Measurements from ENCODE around the gene ZFPM1. TPM values are rescaled to one million over a fixed set of nuclear protein-coding genes. Genes with fewer than 3 reads are reported as not detected.

ZFPM1 gene
- polyA plus RNA-seq, 2 donors = 0.98 to 2.6 TPM

- H3K9me3 ChIP-seq (ENCODE audit: control insufficient read depth in 2 of 2, insufficient read depth in 1 of 2, low read depth in 1 of 2, low read length in 1 of 2) = no peaks in the 10 kb centered on the region
These were observed 74.3 kb downstream of the ZFPM1 start for GRCh38 chr16:88527186-88527936.

GRCh38 chr16:88527937-88528743, 75.1 kb downstream of the ZFPM1 start:
- H3K36me3 ChIP-seq (ENCODE audit: control insufficient read depth in 2 of 2, insufficient read depth in 2 of 2, low read length in 1 of 2) = peaks cover 0 to 6% of the 10 kb centered on the region in 2 donors
- no peak overlapping the region for H3K27ac ChIP-seq (ENCODE audit: low read depth in 2 of 2, low read length in 1 of 2)
- H3K4me1 ChIP-seq (ENCODE audit: control insufficient read depth in 2 of 2, insufficient read depth in 2 of 2, low read length in 1 of 2) = peaks cover 2 to 26% of the 10 kb centered on the region in 2 donors
- WGBS, 2 donors = 68% methylated on average over 30 of the region's 30 CpGs
- no peak overlapping the region for H3K4me3 ChIP-seq (ENCODE audit: low read depth in 1 of 2, low read length in 2 of 2)
- peaks cover 0 to 18% of the 10 kb centered on the region in 2 donors for H3K27me3 ChIP-seq (ENCODE audit: control insufficient read depth in 1 of 2, insufficient read depth in 2 of 2, low read length in 2 of 2)
- no peaks in the 10 kb centered on the region for H3K9me3 ChIP-seq (ENCODE audit: control insufficient read depth in 2 of 2, insufficient read depth in 1 of 2, low read depth in 1 of 2, low read length in 1 of 2)

More at GRCh38 chr16:88527186-88527936, 74.3 kb downstream of the ZFPM1 start:
- H3K36me3 ChIP-seq (ENCODE audit: control insufficient read depth in 2 of 2, insufficient read depth in 2 of 2, low read length in 1 of 2) = peaks cover 0 to 6% of the 10 kb centered on the region in 2 donors
- H3K4me3 ChIP-seq (ENCODE audit: low read depth in 1 of 2, low read length in 2 of 2) = no peak overlapping the region
- peaks cover 0 to 18% of the 10 kb centered on the region in 2 donors for H3K27me3 ChIP-seq (ENCODE audit: control insufficient read depth in 1 of 2, insufficient read depth in 2 of 2, low read length in 2 of 2)
- no peak overlapping the region for H3K27ac ChIP-seq (ENCODE audit: low read depth in 2 of 2, low read length in 1 of 2)
- peaks cover 2 to 19% of the 10 kb centered on the region in 2 donors for H3K4me1 ChIP-seq (ENCODE audit: control insufficient read depth in 2 of 2, insufficient read depth in 2 of 2, low read length in 1 of 2)
- WGBS, 2 donors = 24 to 45% methylated on average over 20 to 32 of the region's 32 CpGs

DNA sequence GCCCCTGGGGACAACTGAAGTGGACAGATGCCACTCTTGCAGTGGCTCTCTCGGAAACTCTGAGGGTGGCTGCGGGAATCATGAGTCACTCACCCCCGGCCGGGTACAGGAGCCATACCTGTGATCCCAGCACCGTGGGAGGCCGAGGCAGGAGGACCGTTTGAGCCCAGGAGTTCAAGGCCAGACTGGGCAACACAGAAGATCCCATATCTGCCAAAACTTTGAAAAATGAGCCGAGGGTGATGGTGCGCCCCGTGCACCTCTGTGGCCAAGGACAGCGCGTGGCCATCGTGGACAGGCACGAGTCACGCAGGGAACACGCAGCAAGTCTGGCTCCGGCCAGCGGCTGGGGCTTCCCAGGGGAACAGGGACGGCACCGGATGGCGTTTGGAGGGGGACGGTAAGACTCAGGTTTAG, 75.8 kb downstream of the ZFPM1 start:
- peaks cover 0 to 11% of the 10 kb centered on the region in 2 donors for H3K27me3 ChIP-seq (ENCODE audit: control insufficient read depth in 1 of 2, insufficient read depth in 2 of 2, low read length in 2 of 2)
- peaks cover 0 to 6% of the 10 kb centered on the region in 2 donors for H3K36me3 ChIP-seq (ENCODE audit: control insufficient read depth in 2 of 2, insufficient read depth in 2 of 2, low read length in 1 of 2)
- no peaks in the 10 kb centered on the region for H3K9me3 ChIP-seq (ENCODE audit: control insufficient read depth in 2 of 2, insufficient read depth in 1 of 2, low read depth in 1 of 2, low read length in 1 of 2)
- H3K27ac ChIP-seq (ENCODE audit: low read depth in 2 of 2, low read length in 1 of 2) = no peak overlapping the region
- H3K4me1 ChIP-seq (ENCODE audit: control insufficient read depth in 2 of 2, insufficient read depth in 2 of 2, low read length in 1 of 2) = peaks cover 2 to 27% of the 10 kb centered on the region in 2 donors
- WGBS, 2 donors = 88 to 89% methylated on average over 22 of the region's 22 CpGs
- H3K4me3 ChIP-seq (ENCODE audit: low read depth in 1 of 2, low read length in 2 of 2) = no peak overlapping the region

GRCh38 chr16:88529596-88529995, 76.5 kb downstream of the ZFPM1 start:
- H3K9me3 ChIP-seq (ENCODE audit: control insufficient read depth in 2 of 2, insufficient read depth in 1 of 2, low read depth in 1 of 2, low read length in 1 of 2) = no peaks in the 10 kb centered on the region
- H3K4me1 ChIP-seq (ENCODE audit: control insufficient read depth in 2 of 2, insufficient read depth in 2 of 2, low read length in 1 of 2) = peaks cover 2 to 27% of the 10 kb centered on the region in 2 donors
- 92 to 93% methylated on average over 9 of the region's 9 CpGs for WGBS, 2 donors
- H3K36me3 ChIP-seq (ENCODE audit: control insufficient read depth in 2 of 2, insufficient read depth in 2 of 2, low read length in 1 of 2) = peaks cover 0 to 6% of the 10 kb centered on the region in 2 donors
- no peak overlapping the region for H3K4me3 ChIP-seq (ENCODE audit: low read depth in 1 of 2, low read length in 2 of 2)
- no peak overlapping the region for H3K27ac ChIP-seq (ENCODE audit: low read depth in 2 of 2, low read length in 1 of 2)
- H3K27me3 ChIP-seq (ENCODE audit: control insufficient read depth in 1 of 2, insufficient read depth in 2 of 2, low read length in 2 of 2) = peaks cover 0 to 4% of the 10 kb centered on the region in 2 donors

GRCh38 chr16:88530051-88530857, 77.2 kb downstream of the ZFPM1 start:
- Histone ChIP-seq H3K4me3 (ENCODE audit: low read depth in 1 of 2, low read length in 2 of 2) (no peak overlapping the region), H3K27ac (ENCODE audit: low read depth in 2 of 2, low read length in 1 of 2) (no peak overlapping the region), H3K27me3 (ENCODE audit: control insufficient read depth in 1 of 2, insufficient read depth in 2 of 2, low read length in 2 of 2) (no peaks in the 10 kb centered on the region), H3K36me3 (ENCODE audit: control insufficient read depth in 2 of 2, insufficient read depth in 2 of 2, low read length in 1 of 2) (peaks cover 0 to 6% of the 10 kb centered on the region in 2 donors), H3K9me3 (ENCODE audit: control insufficient read depth in 2 of 2, insufficient read depth in 1 of 2, low read depth in 1 of 2, low read length in 1 of 2) (no peaks in the 10 kb centered on the region), H3K4me1 (ENCODE audit: control insufficient read depth in 2 of 2, insufficient read depth in 2 of 2, low read length in 1 of 2) (peaks cover 2 to 30% of the 10 kb centered on the region in 2 donors)
- 87 to 88% methylated on average over 26 to 27 of the region's 27 CpGs for WGBS, 2 donors

DNA sequence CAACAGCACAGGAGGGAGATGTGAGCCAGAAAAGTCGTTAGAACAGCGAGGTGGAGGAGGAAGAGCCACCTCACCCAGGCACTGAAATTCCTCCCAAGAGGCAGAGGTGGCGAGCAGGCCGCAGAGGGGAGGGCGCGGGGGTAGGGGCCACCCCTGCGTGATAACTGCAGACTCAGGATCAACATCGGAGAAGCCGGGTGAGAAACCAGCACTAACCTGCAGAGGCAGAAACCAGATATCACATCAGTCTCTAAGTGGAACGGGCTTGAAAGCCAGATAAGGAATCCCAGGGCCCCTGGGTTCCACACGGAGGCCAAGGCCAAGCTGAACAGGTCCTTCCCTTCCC, 77.8 kb downstream of the ZFPM1 start:
- WGBS, 2 donors = 76 to 85% methylated on average over 11 of the region's 11 CpGs

GRCh38 chr16:88531346-88531745, 78.3 kb downstream of the ZFPM1 start:
- WGBS, 2 donors = 79 to 84% methylated on average over 12 of the region's 12 CpGs
- H3K36me3 ChIP-seq (ENCODE audit: control insufficient read depth in 2 of 2, insufficient read depth in 2 of 2, low read length in 1 of 2) = peaks cover 0 to 6% of the 10 kb centered on the region in 2 donors

More for the DNA sequence above, 77.8 kb downstream of the ZFPM1 start:
- Histone ChIP-seq H3K4me3 (ENCODE audit: low read depth in 1 of 2, low read length in 2 of 2) (no peak overlapping the region), H3K9me3 (ENCODE audit: control insufficient read depth in 2 of 2, insufficient read depth in 1 of 2, low read depth in 1 of 2, low read length in 1 of 2) (no peaks in the 10 kb centered on the region), H3K36me3 (ENCODE audit: control insufficient read depth in 2 of 2, insufficient read depth in 2 of 2, low read length in 1 of 2) (peaks cover 0 to 6% of the 10 kb centered on the region in 2 donors), H3K27ac (ENCODE audit: low read depth in 2 of 2, low read length in 1 of 2) (no peak overlapping the region), H3K4me1 (ENCODE audit: control insufficient read depth in 2 of 2, insufficient read depth in 2 of 2, low read length in 1 of 2) (peaks cover 2 to 28% of the 10 kb centered on the region in 2 donors), H3K27me3 (ENCODE audit: control insufficient read depth in 1 of 2, insufficient read depth in 2 of 2, low read length in 2 of 2) (no peaks in the 10 kb centered on the region)

GRCh38 chr16:88531931-88532433, 78.9 kb downstream of the ZFPM1 start:
- peaks cover 0 to 6% of the 10 kb centered on the region in 2 donors for H3K36me3 ChIP-seq (ENCODE audit: control insufficient read depth in 2 of 2, insufficient read depth in 2 of 2, low read length in 1 of 2)
- no peak overlapping the region for H3K27ac ChIP-seq (ENCODE audit: low read depth in 2 of 2, low read length in 1 of 2)
- 87 to 89% methylated on average over 34 of the region's 34 CpGs for WGBS, 2 donors
- H3K27me3 ChIP-seq (ENCODE audit: control insufficient read depth in 1 of 2, insufficient read depth in 2 of 2, low read length in 2 of 2) = no peaks in the 10 kb centered on the region
- H3K4me3 ChIP-seq (ENCODE audit: low read depth in 1 of 2, low read length in 2 of 2) = no peak overlapping the region
- H3K9me3 ChIP-seq (ENCODE audit: control insufficient read depth in 2 of 2, insufficient read depth in 1 of 2, low read depth in 1 of 2, low read length in 1 of 2) = no peaks in the 10 kb centered on the region
- H3K4me1 ChIP-seq (ENCODE audit: control insufficient read depth in 2 of 2, insufficient read depth in 2 of 2, low read length in 1 of 2) = peaks cover 2 to 21% of the 10 kb centered on the region in 2 donors

More at GRCh38 chr16:88531346-88531745, 78.3 kb downstream of the ZFPM1 start:
- H3K27me3 ChIP-seq (ENCODE audit: control insufficient read depth in 1 of 2, insufficient read depth in 2 of 2, low read length in 2 of 2) = no peaks in the 10 kb centered on the region
- H3K4me1 ChIP-seq (ENCODE audit: control insufficient read depth in 2 of 2, insufficient read depth in 2 of 2, low read length in 1 of 2) = peaks cover 2 to 24% of the 10 kb centered on the region in 2 donors
- no peak overlapping the region for H3K4me3 ChIP-seq (ENCODE audit: low read depth in 1 of 2, low read length in 2 of 2)
- H3K9me3 ChIP-seq (ENCODE audit: control insufficient read depth in 2 of 2, insufficient read depth in 1 of 2, low read depth in 1 of 2, low read length in 1 of 2) = no peaks in the 10 kb centered on the region
- no peak overlapping the region for H3K27ac ChIP-seq (ENCODE audit: low read depth in 2 of 2, low read length in 1 of 2)

Data from esophagus (tissue), 2 donors.